OCI-LY3 (cell line): ENCODE data around the gene SYNPO2.

Source experiments
- H2AFZ ChIP-seq: fragments of 200-600, 300-600 bp; shearing (Covaris generic); 2 replicates; pipeline ENCODE4 v1.6.0; 2014; ENCODE audit warnings: antibody characterized with exemption, low read depth, low read length
- H3K27ac ChIP-seq: fragments of 200-600, 300-600 bp; sonication (generic); 2 replicates; pipeline ENCODE4 v1.5.1; 2014; ENCODE audit warnings: mild to moderate bottlenecking, low read length, moderate library complexity, mixed read lengths
- H3K27me3 ChIP-seq: fragments of 200-600, 300-600 bp; sonication (generic); 2 replicates; pipeline ENCODE4 v1.6.1; 2014; ENCODE audit warnings: low read depth, low read length, mixed read lengths
- H3K36me3 ChIP-seq: fragments of 200-600, 300-600 bp; sonication (generic); replicated peaks from 2 replicates; pipeline ENCODE3; 2014; ENCODE audit warnings: low read depth, low read length, mixed read lengths
- H3K4me1 ChIP-seq: fragments of 300-600, 200-600 bp; sonication (generic); 2 replicates; pipeline ENCODE4 v1.6.1; 2014; ENCODE audit warnings: low read length, mixed read lengths
- H3K4me2 ChIP-seq: fragments of 200-600, 300-600 bp; sonication (generic); 2 replicates; pipeline ENCODE4 v1.6.1; 2014; ENCODE audit warnings: low read length, mixed read lengths
- H3K4me3 ChIP-seq: fragments of 300-600, 200-600 bp; sonication (generic); 2 replicates; pipeline ENCODE4 v1.5.1; 2014; ENCODE audit warnings: antibody characterized with exemption, mild to moderate bottlenecking, low read length, moderate library complexity
- H3K79me2 ChIP-seq: fragments of 300-600, 200-600 bp; shearing (Covaris generic); 2 replicates; pipeline ENCODE4 v1.6.1; 2014; ENCODE audit warnings: mild to moderate bottlenecking, low read length, mixed read lengths
- H3K9ac ChIP-seq: fragments of 300-600, 200-600 bp; shearing (Covaris generic); 2 replicates; pipeline ENCODE4 v1.6.0; 2014; ENCODE audit warnings: mild to moderate bottlenecking, low read length, moderate library complexity
- H3K9me3 ChIP-seq: fragments of 200-600, 300-600 bp; shearing (Covaris generic); 2 replicates; pipeline ENCODE4 v1.6.1; 2014; ENCODE audit warnings: low read length, mixed read lengths; ENCODE audit not compliant: insufficient read depth
- H4K20me1 ChIP-seq: fragments of 200-600, 300-600 bp; sonication (generic); 2 replicates; pipeline ENCODE4 v1.6.1; 2016; ENCODE audit warnings: low read length, mixed read lengths; ENCODE audit not compliant: insufficient read depth
- EZH2phosphoT487 ChIP-seq: fragments of 200-600 bp; shearing (Covaris generic); IDR thresholded peaks from 2 replicates; pipeline ENCODE4 v1.6.1; 2018; ENCODE audit warnings: antibody characterized with exemption, mixed run types, low read depth
- TF ChIP-seq, protein P1 (sequence below): fragments of 200-600, 300-600 bp; sonication (generic); IDR thresholded peaks from 2 replicates; pipeline ENCODE4 v1.5.1; 2014; ENCODE audit warnings: antibody characterized with exemption, low read length, low read depth

SYNPO2 gene

DNA sequence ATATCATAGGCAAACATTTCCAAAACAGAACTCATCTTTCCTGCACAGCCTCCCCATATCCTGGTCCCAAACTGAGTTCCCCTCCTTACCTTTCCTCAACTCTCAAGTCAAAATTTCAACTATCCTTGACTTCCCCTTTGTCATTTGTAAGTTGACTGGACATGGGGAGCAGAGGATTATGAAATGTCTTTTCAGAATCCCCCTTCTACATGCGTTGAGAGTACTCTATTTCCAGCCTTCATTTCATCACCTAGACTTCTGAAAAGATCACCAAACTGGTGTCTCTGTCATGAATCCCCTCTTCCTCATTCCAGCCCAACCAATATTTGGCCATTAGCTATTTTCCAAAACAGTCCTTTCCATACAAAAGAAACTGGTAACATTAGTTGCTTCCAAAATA is 95.2 kb downstream of the SYNPO2 start:
- Histone ChIP-seq H3K79me2 (no peaks in the 10 kb centered on the region), H4K20me1 (no peaks in the 10 kb centered on the region), H3K9me3 (no peaks in the 10 kb centered on the region), H2AFZ (no peak overlapping the region), H3K4me2 (no peak overlapping the region), H3K4me3 (no peak overlapping the region), H3K27ac (no peak overlapping the region), H3K27me3 (no peaks in the 10 kb centered on the region), H3K36me3 (no peaks in the 10 kb centered on the region), H3K9ac (no peak overlapping the region), H3K4me1 (peaks cover 12% of the 10 kb centered on the region)
- TF ChIP-seq, protein P1, sequence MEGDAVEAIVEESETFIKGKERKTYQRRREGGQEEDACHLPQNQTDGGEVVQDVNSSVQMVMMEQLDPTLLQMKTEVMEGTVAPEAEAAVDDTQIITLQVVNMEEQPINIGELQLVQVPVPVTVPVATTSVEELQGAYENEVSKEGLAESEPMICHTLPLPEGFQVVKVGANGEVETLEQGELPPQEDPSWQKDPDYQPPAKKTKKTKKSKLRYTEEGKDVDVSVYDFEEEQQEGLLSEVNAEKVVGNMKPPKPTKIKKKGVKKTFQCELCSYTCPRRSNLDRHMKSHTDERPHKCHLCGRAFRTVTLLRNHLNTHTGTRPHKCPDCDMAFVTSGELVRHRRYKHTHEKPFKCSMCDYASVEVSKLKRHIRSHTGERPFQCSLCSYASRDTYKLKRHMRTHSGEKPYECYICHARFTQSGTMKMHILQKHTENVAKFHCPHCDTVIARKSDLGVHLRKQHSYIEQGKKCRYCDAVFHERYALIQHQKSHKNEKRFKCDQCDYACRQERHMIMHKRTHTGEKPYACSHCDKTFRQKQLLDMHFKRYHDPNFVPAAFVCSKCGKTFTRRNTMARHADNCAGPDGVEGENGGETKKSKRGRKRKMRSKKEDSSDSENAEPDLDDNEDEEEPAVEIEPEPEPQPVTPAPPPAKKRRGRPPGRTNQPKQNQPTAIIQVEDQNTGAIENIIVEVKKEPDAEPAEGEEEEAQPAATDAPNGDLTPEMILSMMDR: no peak
- TF ChIP-seq EZH2phosphoT487: no peak

DNA sequence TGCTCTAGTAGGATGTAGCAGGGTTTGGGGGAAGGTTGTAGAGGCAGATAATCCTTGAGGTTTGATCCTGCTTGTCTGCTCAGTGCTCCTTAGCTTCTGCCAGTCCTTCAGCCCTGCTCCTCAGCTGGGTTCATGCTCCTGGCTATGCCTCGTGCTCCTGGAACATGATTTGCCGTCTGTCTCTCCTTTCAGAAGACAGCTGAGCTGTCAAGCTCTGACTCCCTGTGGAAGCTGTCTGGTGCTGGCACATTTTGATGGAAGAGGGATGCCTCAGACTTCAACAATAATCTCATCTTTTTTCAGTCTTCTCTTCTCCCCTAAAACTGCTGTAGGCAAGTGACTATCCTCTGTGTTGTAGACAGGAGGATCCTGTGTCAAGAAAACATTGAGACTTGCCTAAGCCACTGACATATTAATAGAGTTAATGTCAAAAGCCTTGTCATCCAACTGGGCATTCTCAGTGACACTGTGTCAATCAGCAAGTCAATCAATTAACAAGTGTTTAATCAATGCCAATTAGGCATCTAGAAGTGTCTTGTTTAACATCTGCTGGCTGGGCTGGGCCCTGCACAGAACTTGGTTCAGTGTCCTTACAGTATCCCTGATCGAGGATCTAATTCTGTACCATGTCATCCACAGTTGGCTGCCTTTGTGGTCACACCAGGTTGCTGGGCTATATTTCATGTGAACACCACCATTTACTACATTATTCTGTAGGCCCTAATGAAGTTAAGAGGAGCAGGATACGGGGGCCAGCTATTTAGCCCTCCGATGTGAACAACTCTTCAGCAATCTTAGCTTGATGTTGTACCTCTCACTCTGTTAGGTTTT is 96.7 kb downstream of the SYNPO2 start:
- H3K4me3 ChIP-seq: no peak overlapping the region
- no peak overlapping the region for H3K27ac ChIP-seq
- no peaks in the 10 kb centered on the region for H3K79me2 ChIP-seq
- no peak for TF ChIP-seq EZH2phosphoT487
- TF ChIP-seq, protein P1: no peak
- no peaks in the 10 kb centered on the region for H3K36me3 ChIP-seq
- no peaks in the 10 kb centered on the region for H4K20me1 ChIP-seq
- H3K4me2 ChIP-seq: no peak overlapping the region
- no peak overlapping the region for H2AFZ ChIP-seq
- no peak overlapping the region for H3K9ac ChIP-seq
- H3K9me3 ChIP-seq: no peaks in the 10 kb centered on the region
- H3K27me3 ChIP-seq: no peaks in the 10 kb centered on the region
- H3K4me1 ChIP-seq: peaks cover 20% of the 10 kb centered on the region

DNA sequence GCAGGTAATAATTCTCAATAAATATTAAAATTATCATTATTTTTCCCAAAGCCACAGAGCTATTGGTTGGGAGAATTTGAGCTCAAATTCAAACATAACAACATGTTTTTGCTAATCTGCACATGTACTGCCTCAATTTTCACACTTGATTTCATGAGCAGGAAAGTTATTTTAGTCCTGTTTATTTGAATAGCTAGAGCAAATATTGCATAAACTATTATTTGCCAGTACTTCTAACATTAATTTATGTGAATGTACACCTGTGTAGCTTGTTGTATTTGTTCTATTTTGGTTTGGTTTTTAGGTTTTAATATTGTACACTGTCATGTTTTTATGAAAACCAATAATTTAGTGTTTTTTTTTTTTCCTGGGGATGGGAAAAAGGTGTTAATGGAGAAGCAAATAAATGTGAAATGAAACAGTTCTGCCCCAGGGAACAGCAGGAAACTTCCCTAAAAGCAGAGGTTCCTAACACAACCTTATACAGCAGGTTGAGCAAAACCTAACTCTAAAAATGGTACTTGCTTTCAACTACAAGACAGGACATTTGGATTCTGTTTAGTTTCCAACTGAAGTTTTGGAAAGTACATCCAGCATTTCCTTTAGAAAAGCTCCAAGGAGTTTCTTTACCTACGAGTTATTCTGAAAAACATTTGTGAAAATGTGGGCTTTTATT is 99.4 kb downstream of the SYNPO2 start:
- Histone ChIP-seq H3K27ac (no peak overlapping the region), H2AFZ (no peak overlapping the region), H3K9me3 (no peaks in the 10 kb centered on the region), H3K36me3 (no peaks in the 10 kb centered on the region), H3K4me2 (no peak overlapping the region), H4K20me1 (no peaks in the 10 kb centered on the region), H3K27me3 (no peaks in the 10 kb centered on the region), H3K79me2 (no peaks in the 10 kb centered on the region), H3K4me1 (peaks cover 27% of the 10 kb centered on the region), H3K9ac (no peak overlapping the region), H3K4me3 (no peak overlapping the region)
- TF ChIP-seq, protein P1: no peak
- no peak for TF ChIP-seq EZH2phosphoT487

DNA sequence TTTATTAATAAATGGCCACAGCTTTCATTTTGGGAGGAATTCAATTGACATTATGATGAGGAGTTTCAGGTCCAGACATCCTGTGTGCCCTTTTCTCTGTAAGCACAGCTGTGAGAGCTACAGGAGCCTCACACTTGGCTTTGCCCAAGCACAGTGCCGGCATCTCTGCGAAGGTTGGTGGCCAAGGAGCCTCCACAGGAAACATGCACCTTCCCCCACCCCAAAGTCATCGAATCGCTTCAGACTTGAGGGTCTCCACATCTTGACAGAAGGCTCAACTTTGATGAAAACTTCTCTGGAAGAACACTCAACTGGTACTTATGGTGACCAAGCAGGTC is 100.0 kb downstream of the SYNPO2 start:
- Histone ChIP-seq H3K27me3 (no peaks in the 10 kb centered on the region), H3K4me1 (peaks cover 22% of the 10 kb centered on the region), H3K79me2 (no peaks in the 10 kb centered on the region), H3K27ac (no peak overlapping the region), H3K9me3 (no peaks in the 10 kb centered on the region), H3K36me3 (no peaks in the 10 kb centered on the region), H2AFZ (no peak overlapping the region), H3K4me3 (no peak overlapping the region), H4K20me1 (no peaks in the 10 kb centered on the region), H3K4me2 (no peak overlapping the region), H3K9ac (no peak overlapping the region)
- TF ChIP-seq EZH2phosphoT487: no peak
- TF ChIP-seq, protein P1: no peak
